Liver (tissue), 3 donors: ENCODE data around the gene GZMB.

Experiments
- EGR1 ChIP-seq, 2 donors: IDR thresholded peaks; 2 replicates each; pipeline ENCODE4 v1.6.1; 2016 to 2018; ENCODE audit warnings: antibody characterized with exemption in 2 of 2, low read depth in 2 of 2
- RAD21 ChIP-seq, 2 donors: IDR thresholded peaks; 2 replicates each; pipeline ENCODE4 v1.6.1; 2016; ENCODE audit warnings: antibody characterized with exemption in 2 of 2, mild to moderate bottlenecking in 2 of 2
- SP1 ChIP-seq: IDR thresholded peaks from 2 replicates; pipeline ENCODE4 v1.6.1; 2018; ENCODE audit warnings: antibody characterized with exemption, mild to moderate bottlenecking
- YY1 ChIP-seq: IDR thresholded peaks from 2 replicates; pipeline ENCODE4 v1.6.1; 2016; ENCODE audit warnings: antibody characterized with exemption, mild to moderate bottlenecking
- TF ChIP-seq, protein P1 (sequence below): fragments of 150-350 bp; IDR thresholded peaks from 2 replicates; pipeline ENCODE4 v1.5.1; 2017; ENCODE audit warnings: improper control_type of control experiment, low read depth, low read length; ENCODE audit not compliant: missing input control
- TF ChIP-seq, protein P2 (sequence below): IDR thresholded peaks from 2 replicates; pipeline ENCODE4 v1.6.1; 2016; ENCODE audit warnings: antibody characterized with exemption, mild to moderate bottlenecking
- donor health status: healthy.
- donor health status: healthy.

DNA sequence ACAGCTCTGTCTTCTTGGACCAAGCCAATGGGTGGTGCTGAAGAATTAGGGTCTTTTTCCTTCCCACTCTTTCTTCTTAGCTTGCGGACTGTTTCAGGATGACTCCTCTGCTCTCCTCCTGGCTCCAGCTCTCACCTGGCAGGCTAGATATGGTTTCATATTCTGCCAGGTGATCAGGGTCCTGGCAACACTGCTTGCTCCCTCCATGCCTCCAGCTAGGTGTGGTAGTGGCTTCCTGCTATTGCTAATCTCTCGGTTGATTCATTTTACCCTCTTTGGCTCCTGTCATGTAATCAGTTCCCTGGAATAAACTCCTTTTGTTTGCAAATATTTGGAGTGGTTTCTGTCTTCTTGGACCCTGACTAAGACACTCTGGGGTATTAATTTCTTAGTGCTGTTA lies 20.2 kb downstream of the GZMB start:
- TF ChIP-seq EGR1 (IDR thresholded peaks at IDR 0.05; ENCODE audit: low read depth in 2 of 2) (no peak), YY1 (no peak), SP1 (no peak), RAD21 (IDR thresholded peaks at IDR 0.05) (no peak)
- TF ChIP-seq, protein P1, sequence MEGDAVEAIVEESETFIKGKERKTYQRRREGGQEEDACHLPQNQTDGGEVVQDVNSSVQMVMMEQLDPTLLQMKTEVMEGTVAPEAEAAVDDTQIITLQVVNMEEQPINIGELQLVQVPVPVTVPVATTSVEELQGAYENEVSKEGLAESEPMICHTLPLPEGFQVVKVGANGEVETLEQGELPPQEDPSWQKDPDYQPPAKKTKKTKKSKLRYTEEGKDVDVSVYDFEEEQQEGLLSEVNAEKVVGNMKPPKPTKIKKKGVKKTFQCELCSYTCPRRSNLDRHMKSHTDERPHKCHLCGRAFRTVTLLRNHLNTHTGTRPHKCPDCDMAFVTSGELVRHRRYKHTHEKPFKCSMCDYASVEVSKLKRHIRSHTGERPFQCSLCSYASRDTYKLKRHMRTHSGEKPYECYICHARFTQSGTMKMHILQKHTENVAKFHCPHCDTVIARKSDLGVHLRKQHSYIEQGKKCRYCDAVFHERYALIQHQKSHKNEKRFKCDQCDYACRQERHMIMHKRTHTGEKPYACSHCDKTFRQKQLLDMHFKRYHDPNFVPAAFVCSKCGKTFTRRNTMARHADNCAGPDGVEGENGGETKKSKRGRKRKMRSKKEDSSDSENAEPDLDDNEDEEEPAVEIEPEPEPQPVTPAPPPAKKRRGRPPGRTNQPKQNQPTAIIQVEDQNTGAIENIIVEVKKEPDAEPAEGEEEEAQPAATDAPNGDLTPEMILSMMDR = no peak
- TF ChIP-seq, protein P2, sequence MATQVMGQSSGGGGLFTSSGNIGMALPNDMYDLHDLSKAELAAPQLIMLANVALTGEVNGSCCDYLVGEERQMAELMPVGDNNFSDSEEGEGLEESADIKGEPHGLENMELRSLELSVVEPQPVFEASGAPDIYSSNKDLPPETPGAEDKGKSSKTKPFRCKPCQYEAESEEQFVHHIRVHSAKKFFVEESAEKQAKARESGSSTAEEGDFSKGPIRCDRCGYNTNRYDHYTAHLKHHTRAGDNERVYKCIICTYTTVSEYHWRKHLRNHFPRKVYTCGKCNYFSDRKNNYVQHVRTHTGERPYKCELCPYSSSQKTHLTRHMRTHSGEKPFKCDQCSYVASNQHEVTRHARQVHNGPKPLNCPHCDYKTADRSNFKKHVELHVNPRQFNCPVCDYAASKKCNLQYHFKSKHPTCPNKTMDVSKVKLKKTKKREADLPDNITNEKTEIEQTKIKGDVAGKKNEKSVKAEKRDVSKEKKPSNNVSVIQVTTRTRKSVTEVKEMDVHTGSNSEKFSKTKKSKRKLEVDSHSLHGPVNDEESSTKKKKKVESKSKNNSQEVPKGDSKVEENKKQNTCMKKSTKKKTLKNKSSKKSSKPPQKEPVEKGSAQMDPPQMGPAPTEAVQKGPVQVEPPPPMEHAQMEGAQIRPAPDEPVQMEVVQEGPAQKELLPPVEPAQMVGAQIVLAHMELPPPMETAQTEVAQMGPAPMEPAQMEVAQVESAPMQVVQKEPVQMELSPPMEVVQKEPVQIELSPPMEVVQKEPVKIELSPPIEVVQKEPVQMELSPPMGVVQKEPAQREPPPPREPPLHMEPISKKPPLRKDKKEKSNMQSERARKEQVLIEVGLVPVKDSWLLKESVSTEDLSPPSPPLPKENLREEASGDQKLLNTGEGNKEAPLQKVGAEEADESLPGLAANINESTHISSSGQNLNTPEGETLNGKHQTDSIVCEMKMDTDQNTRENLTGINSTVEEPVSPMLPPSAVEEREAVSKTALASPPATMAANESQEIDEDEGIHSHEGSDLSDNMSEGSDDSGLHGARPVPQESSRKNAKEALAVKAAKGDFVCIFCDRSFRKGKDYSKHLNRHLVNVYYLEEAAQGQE = no peak
